SK-N-DZ (cell line): ENCODE results near the gene DCTN2.
"Not testable (repeated sequence)": the region's sequence is repeated elsewhere in the genome, so short reads cannot be mapped to it uniquely, and the experiment has no call there.

Source experiments
- DNase-seq: peaks from one replicate; pipeline ENCODE4 v3.0.0-alpha.2; 2015; ENCODE audit warnings: low spot score

DCTN2 gene

GRCh38 chr12:57516617-57517153 lies 30.3 kb downstream of the DCTN2 start:
- no peak for DNase-seq

- DNase-seq, result no peak
Measured at GRCh38 chr12:57515934-57516541, 31.0 kb downstream of the DCTN2 start.

GRCh38 chr12:57515408-57515933 lies 31.5 kb downstream of the DCTN2 start:
- DNase-seq, result no peak

- no peak for DNase-seq
Measured at GRCh38 chr12:57514720-57515407, 32.1 kb downstream of the DCTN2 start.

GRCh38 chr12:57514246-57514645 lies 32.7 kb downstream of the DCTN2 start:
- DNase-seq, result not testable (repeated sequence)

- not testable (repeated sequence) for DNase-seq
Measured at GRCh38 chr12:57513677-57514076, 33.3 kb downstream of the DCTN2 start.

GRCh38 chr12:57513266-57513665 lies 33.7 kb downstream of the DCTN2 start:
- DNase-seq, result no peak

- no peak for DNase-seq
Measured at GRCh38 chr12:57512665-57513064, 34.3 kb downstream of the DCTN2 start.

GRCh38 chr12:57511588-57512325 lies 35.2 kb downstream of the DCTN2 start:
- DNase-seq, result no peak

- no peak for DNase-seq
Measured at GRCh38 chr12:57511161-57511560, 35.8 kb downstream of the DCTN2 start.

- not testable (repeated sequence) for DNase-seq
Measured at GRCh38 chr12:57507796-57508195, 39.2 kb downstream of the DCTN2 start.

GRCh38 chr12:57506541-57506940 lies 40.5 kb downstream of the DCTN2 start:
- not testable (repeated sequence) for DNase-seq

- not testable (repeated sequence) for DNase-seq
Measured at GRCh38 chr12:57502311-57502969, 44.6 kb downstream of the DCTN2 start.

GRCh38 chr12:57500213-57500612 lies 46.8 kb downstream of the DCTN2 start:
- no peak for DNase-seq

- no peak for DNase-seq
Measured at GRCh38 chr12:57498571-57498970, 48.4 kb downstream of the DCTN2 start.

- no peak for DNase-seq
Measured at GRCh38 chr12:57498132-57498502, 48.9 kb downstream of the DCTN2 start.

- no peak for DNase-seq
Measured at GRCh38 chr12:57497223-57498131, 49.5 kb downstream of the DCTN2 start.

- DNase-seq, result no peak
Measured at GRCh38 chr12:57496822-57497221, 50.2 kb downstream of the DCTN2 start.

GRCh38 chr12:57495051-57495701 lies 51.8 kb downstream of the DCTN2 start:
- not testable (repeated sequence) for DNase-seq
